GM23338 (cell line): ENCODE data around the gene RPL13. TPM values are rescaled to one million over a fixed set of nuclear protein-coding genes. Genes with fewer than 3 reads are reported as not detected.

Source experiments
- ATAC-seq: fragments of 200-7000 bp; cut with Tn5 transposase; 3 replicates; pipeline ENCODE4 v1.9.1; 2020
- DNase-seq: peaks from one replicate; pipeline ENCODE4 v3.0.0-alpha.2; 2015; ENCODE audit warnings: low spot score
- H2AFZ ChIP-seq: fragments of 200-600 bp; sonication (generic); 2 replicates; pipeline ENCODE4 v1.8.0; 2016; ENCODE audit warnings: antibody characterized with exemption, mild to moderate bottlenecking, moderate library complexity
- H3F3A ChIP-seq: fragments of 200-600 bp; sonication (generic); replicated peaks from 2 replicates; pipeline ENCODE4 v1.8.0; 2017; ENCODE audit warnings: antibody characterized with exemption, mixed run types, low read depth
- H3K27ac ChIP-seq: fragments of 200-600 bp; sonication (generic); 2 replicates; pipeline ENCODE4 v1.6.1; 2016; ENCODE audit warnings: low read depth
- H3K27me3 ChIP-seq: fragments of 200-600 bp; sonication (generic); 2 replicates; pipeline ENCODE4 v1.8.0; 2016; ENCODE audit warnings: mild to moderate bottlenecking, mixed run types, moderate library complexity; ENCODE audit not compliant: insufficient read depth
- H3K36me3 ChIP-seq: fragments of 200-600 bp; sonication (generic); 2 replicates; pipeline ENCODE4 v1.8.0; 2016; ENCODE audit warnings: mild to moderate bottlenecking; ENCODE audit not compliant: insufficient read depth
- H3K4me1 ChIP-seq: fragments of 200-600 bp; sonication (generic); 2 replicates; pipeline ENCODE4 v1.8.0; 2016; ENCODE audit warnings: mild to moderate bottlenecking, moderate library complexity; ENCODE audit not compliant: insufficient read depth
- H3K4me2 ChIP-seq: fragments of 200-600 bp; sonication (generic); 2 replicates; pipeline ENCODE4 v1.7.1; 2017; ENCODE audit warnings: mixed run types
- H3K4me3 ChIP-seq: fragments of 200-600 bp; sonication (generic); 2 replicates; pipeline ENCODE4 v1.6.1; 2016; ENCODE audit warnings: mixed run types
- H3K79me2 ChIP-seq: fragments of 200-600 bp; sonication (generic); replicated peaks from 2 replicates; pipeline ENCODE4 v1.8.0; 2017; ENCODE audit warnings: mild to moderate bottlenecking; ENCODE audit not compliant: insufficient read depth
- H3K9me2 ChIP-seq: fragments of 200-600 bp; sonication (generic); 2 replicates; pipeline ENCODE4 v1.8.0; 2017; ENCODE audit not compliant: insufficient read depth
- H4K20me1 ChIP-seq: fragments of 200-600 bp; sonication (generic); replicated peaks from 2 replicates; pipeline ENCODE4 v1.8.0; 2017; ENCODE audit warnings: mild to moderate bottlenecking; ENCODE audit not compliant: insufficient read depth
- H3K27ac Mint-ChIP-seq: 2 replicates; pipeline ENCODE4 v1.8.0; 2020; ENCODE audit warnings: inconsistent platforms, mild to moderate bottlenecking, moderate library complexity, mixed read lengths
- H3K27me3 Mint-ChIP-seq: 3 replicates; pipeline ENCODE4 v1.8.0; 2022; ENCODE audit warnings: low read depth, mild to moderate bottlenecking, moderate library complexity, mixed read lengths, inconsistent platforms; ENCODE audit not compliant: insufficient read depth, poor library complexity
- H3K36me3 Mint-ChIP-seq: 3 replicates; pipeline ENCODE4 v1.8.0; 2021; ENCODE audit warnings: low read depth, mild to moderate bottlenecking, inconsistent platforms, moderate library complexity, mixed read lengths
- H3K4me1 Mint-ChIP-seq: 3 replicates; pipeline ENCODE4 v1.8.0; 2020; ENCODE audit warnings: mild to moderate bottlenecking, inconsistent platforms, mixed read lengths
- H3K4me3 Mint-ChIP-seq: 3 replicates; pipeline ENCODE4 v1.8.0; 2021; ENCODE audit warnings: moderate library complexity, mild to moderate bottlenecking, inconsistent platforms, mixed read lengths
- H3K9me3 Mint-ChIP-seq: 3 replicates; pipeline ENCODE4 v1.8.0; 2020; ENCODE audit warnings: moderate library complexity, mild to moderate bottlenecking, inconsistent platforms, mixed read lengths
- CREB1 ChIP-seq: fragments of 250-450 bp; sonication (Bioruptor Pico); IDR thresholded peaks from 2 replicates; pipeline ENCODE4 v1.5.0; 2020; ENCODE audit warnings: low read depth, mild to moderate bottlenecking, moderate library complexity
- EZH2 ChIP-seq: fragments of 200-600 bp; sonication (generic); IDR thresholded peaks from one replicate; pipeline ENCODE4 v1.8.0; 2017; ENCODE audit warnings: antibody characterized with exemption, mild to moderate bottlenecking, low read depth; ENCODE audit not compliant: unreplicated experiment
- EZH2phosphoT487 ChIP-seq: fragments of 200-600 bp; sonication (generic); IDR thresholded peaks from one replicate; pipeline ENCODE4 v1.8.1; 2018; ENCODE audit warnings: antibody characterized with exemption; ENCODE audit not compliant: unreplicated experiment
- JUNB ChIP-seq: IDR thresholded peaks from one replicate; pipeline ENCODE4 v1.6.1; 2016; ENCODE audit warnings: antibody characterized with exemption; ENCODE audit not compliant: unreplicated experiment
- NANOG ChIP-seq: IDR thresholded peaks from 2 replicates; pipeline ENCODE4 v1.6.1; 2016; ENCODE audit warnings: antibody characterized with exemption, borderline replicate concordance
- POLR2AphosphoS5 ChIP-seq: IDR thresholded peaks from 2 replicates; pipeline ENCODE4 v1.6.1; 2016; ENCODE audit warnings: antibody characterized with exemption, low read depth
- ZNF331 ChIP-seq: fragments of 250-450 bp; sonication (Bioruptor Pico); IDR thresholded peaks from 2 replicates; pipeline ENCODE4 v1.5.0; 2020; ENCODE audit warnings: low read depth, mild to moderate bottlenecking, moderate library complexity
- polyA plus RNA-seq: library from polyadenylated mRNA; unstranded; fragments of >200 nt; fragmentation: Nextera tagmentation; extraction: Ambion mirVana; gene quantifications from 2 replicates; pipeline ENCODE4 v1.2.1, GENCODE V29; 2016
- total RNA-seq: library from RNA; depleted of rRNA; stranded (reverse); fragments of >200 nt; shearing (Covaris generic); gene quantifications from 2 replicates; pipeline ENCODE4 v1.2.3, GENCODE V29; 2014
- TF ChIP-seq, protein P1 (sequence below), 2 experiments: fragments of 200-600 bp in 1 of 2; sonication (generic) in 1 of 2; conservative IDR thresholded peaks; 2 replicates each; pipeline versions ENCODE4 v1.5.1 to v1.6.1; 2016 to 2017; ENCODE audit warnings: antibody characterized with exemption in 2 of 2, low read depth in 2 of 2, mild to moderate bottlenecking in 2 of 2, moderate library complexity in 1 of 2
- TF ChIP-seq, protein P2 (sequence below): IDR thresholded peaks from 2 replicates; pipeline ENCODE4 v1.6.1; 2016; ENCODE audit warnings: antibody characterized with exemption
- TF ChIP-seq, protein P3 (sequence below): fragments of 250-450 bp; sonication (Bioruptor Pico); IDR thresholded peaks from 2 replicates; pipeline ENCODE4 v1.5.0; 2020; ENCODE audit warnings: mild to moderate bottlenecking, moderate library complexity

RPL13 gene
- total and polyA plus RNA-seq, 2 experiments from 2014 or later, result 3,489 to 3,617 TPM

DNA sequence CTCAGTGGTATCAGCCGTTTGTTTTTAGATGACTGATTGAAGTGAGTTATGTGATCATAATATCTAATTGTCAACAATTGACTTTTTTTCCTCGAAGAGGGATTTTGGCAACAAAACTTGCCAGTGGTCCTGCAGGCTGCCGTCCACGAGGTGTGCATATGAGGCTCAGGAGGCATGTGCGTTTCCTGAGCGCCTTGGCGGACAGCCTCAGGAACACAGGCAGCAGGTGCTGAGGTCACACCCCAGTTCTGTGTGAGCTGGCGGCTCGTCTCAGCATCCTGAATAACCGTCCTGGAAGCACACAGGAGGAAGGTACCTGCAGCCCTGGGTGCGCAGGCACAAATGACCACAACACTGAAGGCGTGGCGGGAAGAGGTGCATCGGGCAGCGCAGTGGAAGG lies 40.6 kb upstream of the RPL13 start:
- no peaks in the 10 kb centered on the region for H3K27me3 ChIP-seq
- peak overlapping the region; percentile 17; the same call in 1 of the 3 replicates for H3K4me3 Mint-ChIP-seq
- peaks cover 30% of the 10 kb centered on the region for H4K20me1 ChIP-seq
- no peaks in the 10 kb centered on the region for H3K9me2 ChIP-seq
- 0 out of 2 replicates have a peak, but pooled peaks cover 4% of the 10 kb centered on the region for H3F3A ChIP-seq
- DNase-seq (no peak), ATAC-seq (no peak)
- H3K27ac ChIP-seq, result no peak overlapping the region
- H3K27me3 Mint-ChIP-seq, result peaks cover 7% of the 10 kb centered on the region
- TF ChIP-seq, protein P1, sequence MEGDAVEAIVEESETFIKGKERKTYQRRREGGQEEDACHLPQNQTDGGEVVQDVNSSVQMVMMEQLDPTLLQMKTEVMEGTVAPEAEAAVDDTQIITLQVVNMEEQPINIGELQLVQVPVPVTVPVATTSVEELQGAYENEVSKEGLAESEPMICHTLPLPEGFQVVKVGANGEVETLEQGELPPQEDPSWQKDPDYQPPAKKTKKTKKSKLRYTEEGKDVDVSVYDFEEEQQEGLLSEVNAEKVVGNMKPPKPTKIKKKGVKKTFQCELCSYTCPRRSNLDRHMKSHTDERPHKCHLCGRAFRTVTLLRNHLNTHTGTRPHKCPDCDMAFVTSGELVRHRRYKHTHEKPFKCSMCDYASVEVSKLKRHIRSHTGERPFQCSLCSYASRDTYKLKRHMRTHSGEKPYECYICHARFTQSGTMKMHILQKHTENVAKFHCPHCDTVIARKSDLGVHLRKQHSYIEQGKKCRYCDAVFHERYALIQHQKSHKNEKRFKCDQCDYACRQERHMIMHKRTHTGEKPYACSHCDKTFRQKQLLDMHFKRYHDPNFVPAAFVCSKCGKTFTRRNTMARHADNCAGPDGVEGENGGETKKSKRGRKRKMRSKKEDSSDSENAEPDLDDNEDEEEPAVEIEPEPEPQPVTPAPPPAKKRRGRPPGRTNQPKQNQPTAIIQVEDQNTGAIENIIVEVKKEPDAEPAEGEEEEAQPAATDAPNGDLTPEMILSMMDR (conservative IDR thresholded peaks at IDR 0.05; ENCODE audit: low read depth in 2 of 2), result no peak
- no peak for TF ChIP-seq EZH2
- no peak for TF ChIP-seq ZNF331 (CRISPR knock-in tag)
- no peak overlapping the region for H3K4me3 ChIP-seq
- no peak overlapping the region for H3K4me2 ChIP-seq
- H3K36me3 Mint-ChIP-seq, result peaks cover 75% of the 10 kb centered on the region
- H3K36me3 ChIP-seq, result peaks cover 19% of the 10 kb centered on the region
- H3K4me1 ChIP-seq, result no peaks in the 10 kb centered on the region
- H3K27ac Mint-ChIP-seq, result peak overlapping the region; percentile 59; the same call in 1 of the 2 replicates
- H3K79me2 ChIP-seq, result peaks cover 74% of the 10 kb centered on the region
- H3K9me3 Mint-ChIP-seq, result no peaks in the 10 kb centered on the region
- H2AFZ ChIP-seq, result no peak overlapping the region
- no peaks in the 10 kb centered on the region; the same call in 1 of the 3 replicates for H3K4me1 Mint-ChIP-seq

DNA sequence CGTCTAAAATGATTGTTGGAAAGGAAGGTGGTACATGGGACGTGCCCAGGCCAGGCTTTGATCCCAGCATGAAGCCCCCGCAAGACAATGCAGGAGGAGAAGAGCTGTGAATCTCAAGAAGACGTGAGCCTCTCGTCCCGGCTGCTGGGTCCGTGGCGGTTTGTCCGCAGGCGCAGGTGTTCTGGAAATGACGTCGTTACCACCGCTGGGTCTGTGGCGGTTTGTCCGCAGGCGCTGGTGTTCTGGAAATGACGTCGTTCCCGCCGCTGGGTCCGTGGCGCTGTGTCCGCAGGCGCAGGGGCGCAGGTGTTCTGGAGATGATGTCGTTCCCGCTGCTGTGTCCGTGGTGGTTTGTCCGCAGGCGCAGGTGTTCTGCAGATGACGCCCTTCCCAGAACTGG lies 38.2 kb upstream of the RPL13 start:
- H3K4me2 ChIP-seq, result no peak overlapping the region
- Mint-ChIP-seq H3K36me3 (peaks cover 80% of the 10 kb centered on the region), H3K4me1 (no peaks in the 10 kb centered on the region; the same call in 1 of the 3 replicates), H3K27ac (no peak overlapping the region; the same call in 1 of the 2 replicates), H3K9me3 (no peaks in the 10 kb centered on the region), H3K4me3 (no peak overlapping the region), H3K27me3 (peaks cover 7% of the 10 kb centered on the region)
- no peaks in the 10 kb centered on the region for H3K27me3 ChIP-seq
- H3K36me3 ChIP-seq, result peaks cover 30% of the 10 kb centered on the region
- no peak overlapping the region for H3K4me3 ChIP-seq
- no peaks in the 10 kb centered on the region for H3K4me1 ChIP-seq
- ATAC-seq, result peak; percentile 60
- peaks cover 71% of the 10 kb centered on the region for H3K79me2 ChIP-seq
- peaks cover 34% of the 10 kb centered on the region for H4K20me1 ChIP-seq
- no peak overlapping the region for H2AFZ ChIP-seq
- DNase-seq, result no peak
- no peak overlapping the region for H3K27ac ChIP-seq
- H3K9me2 ChIP-seq, result no peaks in the 10 kb centered on the region
- peaks cover 22% of the 10 kb centered on the region; the same call in 1 of the 2 replicates for H3F3A ChIP-seq
- no peak for TF ChIP-seq ZNF331 (CRISPR knock-in tag)
- TF ChIP-seq, protein P1 (conservative IDR thresholded peaks at IDR 0.05; ENCODE audit: low read depth in 2 of 2), result no peak
- TF ChIP-seq, protein P2, sequence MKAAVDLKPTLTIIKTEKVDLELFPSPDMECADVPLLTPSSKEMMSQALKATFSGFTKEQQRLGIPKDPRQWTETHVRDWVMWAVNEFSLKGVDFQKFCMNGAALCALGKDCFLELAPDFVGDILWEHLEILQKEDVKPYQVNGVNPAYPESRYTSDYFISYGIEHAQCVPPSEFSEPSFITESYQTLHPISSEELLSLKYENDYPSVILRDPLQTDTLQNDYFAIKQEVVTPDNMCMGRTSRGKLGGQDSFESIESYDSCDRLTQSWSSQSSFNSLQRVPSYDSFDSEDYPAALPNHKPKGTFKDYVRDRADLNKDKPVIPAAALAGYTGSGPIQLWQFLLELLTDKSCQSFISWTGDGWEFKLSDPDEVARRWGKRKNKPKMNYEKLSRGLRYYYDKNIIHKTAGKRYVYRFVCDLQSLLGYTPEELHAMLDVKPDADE, result no peak
- no peak for TF ChIP-seq EZH2
- no peak for TF ChIP-seq NANOG
- no peak for TF ChIP-seq JUNB
- no peak for TF ChIP-seq EZH2phosphoT487
- TF ChIP-seq POLR2AphosphoS5, result no peak
- no peak for TF ChIP-seq CREB1 (CRISPR knock-in tag)
- TF ChIP-seq, protein P3, sequence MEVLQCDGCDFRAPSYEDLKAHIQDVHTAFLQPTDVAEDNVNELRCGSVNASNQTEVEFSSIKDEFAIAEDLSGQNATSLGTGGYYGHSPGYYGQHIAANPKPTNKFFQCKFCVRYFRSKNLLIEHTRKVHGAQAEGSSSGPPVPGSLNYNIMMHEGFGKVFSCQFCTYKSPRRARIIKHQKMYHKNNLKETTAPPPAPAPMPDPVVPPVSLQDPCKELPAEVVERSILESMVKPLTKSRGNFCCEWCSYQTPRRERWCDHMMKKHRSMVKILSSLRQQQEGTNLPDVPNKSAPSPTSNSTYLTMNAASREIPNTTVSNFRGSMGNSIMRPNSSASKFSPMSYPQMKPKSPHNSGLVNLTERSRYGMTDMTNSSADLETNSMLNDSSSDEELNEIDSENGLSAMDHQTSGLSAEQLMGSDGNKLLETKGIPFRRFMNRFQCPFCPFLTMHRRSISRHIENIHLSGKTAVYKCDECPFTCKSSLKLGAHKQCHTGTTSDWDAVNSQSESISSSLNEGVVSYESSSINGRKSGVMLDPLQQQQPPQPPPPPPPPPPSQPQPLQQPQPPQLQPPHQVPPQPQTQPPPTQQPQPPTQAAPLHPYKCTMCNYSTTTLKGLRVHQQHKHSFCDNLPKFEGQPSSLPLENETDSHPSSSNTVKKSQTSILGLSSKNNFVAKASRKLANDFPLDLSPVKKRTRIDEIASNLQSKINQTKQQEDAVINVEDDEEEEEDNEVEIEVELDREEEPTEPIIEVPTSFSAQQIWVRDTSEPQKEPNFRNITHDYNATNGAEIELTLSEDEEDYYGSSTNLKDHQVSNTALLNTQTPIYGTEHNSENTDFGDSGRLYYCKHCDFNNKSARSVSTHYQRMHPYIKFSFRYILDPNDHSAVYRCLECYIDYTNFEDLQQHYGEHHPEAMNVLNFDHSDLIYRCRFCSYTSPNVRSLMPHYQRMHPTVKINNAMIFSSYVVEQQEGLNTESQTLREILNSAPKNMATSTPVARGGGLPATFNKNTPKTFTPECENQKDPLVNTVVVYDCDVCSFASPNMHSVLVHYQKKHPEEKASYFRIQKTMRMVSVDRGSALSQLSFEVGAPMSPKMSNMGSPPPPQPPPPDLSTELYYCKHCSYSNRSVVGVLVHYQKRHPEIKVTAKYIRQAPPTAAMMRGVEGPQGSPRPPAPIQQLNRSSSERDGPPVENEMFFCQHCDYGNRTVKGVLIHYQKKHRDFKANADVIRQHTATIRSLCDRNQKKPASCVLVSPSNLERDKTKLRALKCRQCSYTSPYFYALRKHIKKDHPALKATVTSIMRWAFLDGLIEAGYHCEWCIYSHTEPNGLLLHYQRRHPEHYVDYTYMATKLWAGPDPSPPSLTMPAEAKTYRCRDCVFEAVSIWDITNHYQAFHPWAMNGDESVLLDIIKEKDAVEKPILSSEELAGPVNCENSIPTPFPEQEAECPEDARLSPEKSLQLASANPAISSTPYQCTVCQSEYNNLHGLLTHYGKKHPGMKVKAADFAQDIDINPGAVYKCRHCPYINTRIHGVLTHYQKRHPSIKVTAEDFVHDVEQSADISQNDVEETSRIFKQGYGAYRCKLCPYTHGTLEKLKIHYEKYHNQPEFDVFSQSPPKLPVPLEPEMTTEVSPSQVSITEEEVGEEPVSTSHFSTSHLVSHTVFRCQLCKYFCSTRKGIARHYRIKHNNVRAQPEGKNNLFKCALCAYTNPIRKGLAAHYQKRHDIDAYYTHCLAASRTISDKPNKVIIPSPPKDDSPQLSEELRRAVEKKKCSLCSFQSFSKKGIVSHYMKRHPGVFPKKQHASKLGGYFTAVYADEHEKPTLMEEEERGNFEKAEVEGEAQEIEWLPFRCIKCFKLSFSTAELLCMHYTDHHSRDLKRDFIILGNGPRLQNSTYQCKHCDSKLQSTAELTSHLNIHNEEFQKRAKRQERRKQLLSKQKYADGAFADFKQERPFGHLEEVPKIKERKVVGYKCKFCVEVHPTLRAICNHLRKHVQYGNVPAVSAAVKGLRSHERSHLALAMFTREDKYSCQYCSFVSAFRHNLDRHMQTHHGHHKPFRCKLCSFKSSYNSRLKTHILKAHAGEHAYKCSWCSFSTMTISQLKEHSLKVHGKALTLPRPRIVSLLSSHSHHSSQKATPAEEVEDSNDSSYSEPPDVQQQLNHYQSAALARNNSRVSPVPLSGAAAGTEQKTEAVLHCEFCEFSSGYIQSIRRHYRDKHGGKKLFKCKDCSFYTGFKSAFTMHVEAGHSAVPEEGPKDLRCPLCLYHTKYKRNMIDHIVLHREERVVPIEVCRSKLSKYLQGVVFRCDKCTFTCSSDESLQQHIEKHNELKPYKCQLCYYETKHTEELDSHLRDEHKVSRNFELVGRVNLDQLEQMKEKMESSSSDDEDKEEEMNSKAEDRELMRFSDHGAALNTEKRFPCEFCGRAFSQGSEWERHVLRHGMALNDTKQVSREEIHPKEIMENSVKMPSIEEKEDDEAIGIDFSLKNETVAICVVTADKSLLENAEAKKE (CRISPR knock-in tag), result no peak
